HG03139 (cell line): ENCODE results near the gene ARFGAP3.

ENCODE experiments used
- ATAC-seq: cut with Tn5 transposase; IDR thresholded peaks from one replicate; pipeline ENCODE4 v1.9.1; 2021; ENCODE audit not compliant: unreplicated experiment

Gene ARFGAP3

DNA sequence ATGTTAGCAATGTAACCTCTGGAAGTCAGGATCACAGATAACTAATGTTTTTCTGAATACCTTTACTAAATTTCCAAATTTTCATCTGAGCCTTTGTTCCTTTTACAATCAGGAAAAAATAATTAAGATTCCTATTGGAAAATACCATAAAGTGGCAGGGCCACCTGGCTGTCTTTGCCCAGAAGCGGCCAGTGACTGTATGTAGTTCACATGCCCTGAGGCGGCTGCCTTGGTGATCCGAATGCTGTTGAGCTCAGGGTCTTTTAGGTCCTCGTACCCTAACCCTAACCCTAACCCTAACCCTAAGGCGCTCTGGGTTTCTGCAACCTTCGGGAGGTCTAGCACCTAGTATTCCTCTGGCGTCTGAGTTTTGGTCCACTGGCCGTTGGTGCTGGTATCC is 8.5 kb upstream of the ARFGAP3 start:
- ATAC-seq = no peak

DNA sequence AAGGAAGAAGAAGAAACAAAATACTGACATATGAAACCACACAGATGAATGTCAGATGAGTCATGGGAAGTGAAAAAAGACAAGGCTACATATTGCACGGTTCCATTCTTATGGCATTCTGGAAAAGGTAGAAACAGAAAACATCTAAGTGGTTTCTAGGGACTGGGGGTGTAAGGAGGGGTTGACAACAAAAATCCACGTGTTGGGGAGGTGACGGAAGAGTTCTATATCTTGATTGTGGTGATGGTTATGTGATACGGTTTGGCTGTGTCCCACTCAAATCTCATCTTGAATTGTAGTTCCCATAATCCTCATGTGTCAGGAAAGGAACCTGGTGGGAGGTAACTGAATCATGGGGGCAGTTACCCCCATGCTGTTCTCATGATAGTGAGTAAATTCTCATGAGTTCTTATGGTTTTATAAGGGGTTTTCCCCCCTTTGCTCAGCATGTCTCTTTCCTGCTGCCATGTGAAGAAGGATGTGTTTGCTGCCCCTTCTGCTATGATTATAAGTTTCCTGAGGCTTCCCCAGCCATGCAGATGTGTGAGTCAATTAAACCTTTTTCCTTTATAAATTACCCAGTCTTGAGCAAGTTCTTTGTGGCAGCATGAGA is 6.4 kb upstream of the ARFGAP3 start:
- ATAC-seq = no peak

DNA sequence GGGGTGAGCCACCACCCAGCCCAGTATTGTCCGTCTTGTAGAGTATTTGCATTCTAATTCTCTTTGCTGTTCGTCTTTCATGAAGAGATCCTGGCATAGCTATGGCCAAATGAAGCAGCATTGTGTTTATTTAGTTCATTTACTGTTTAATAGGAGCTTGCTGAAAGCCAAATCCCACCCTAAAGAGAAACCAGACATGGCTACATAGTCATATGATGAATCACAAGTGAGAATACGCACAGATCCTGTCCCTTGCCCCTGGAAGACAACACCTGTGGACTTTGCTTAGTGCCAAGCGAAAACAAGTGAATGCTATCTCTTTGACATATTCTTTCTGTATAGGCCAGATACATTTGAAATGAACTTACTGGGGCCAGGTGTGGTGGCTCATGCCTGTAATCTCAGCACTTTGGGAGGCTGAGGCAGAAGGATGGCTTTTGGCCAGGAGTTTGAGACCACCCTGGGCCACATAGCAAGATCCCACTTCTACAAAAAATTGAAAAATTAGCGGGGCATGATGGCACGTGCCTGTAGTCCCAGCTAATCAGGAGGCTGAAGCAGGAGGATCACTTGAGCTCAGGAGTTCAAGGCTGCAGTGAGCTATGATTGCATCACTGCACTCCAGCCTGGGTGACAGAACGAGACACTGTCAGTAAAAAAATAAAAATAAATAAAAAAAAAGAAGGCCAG is 5.1 kb upstream of the ARFGAP3 start:
- ATAC-seq = no peak

DNA sequence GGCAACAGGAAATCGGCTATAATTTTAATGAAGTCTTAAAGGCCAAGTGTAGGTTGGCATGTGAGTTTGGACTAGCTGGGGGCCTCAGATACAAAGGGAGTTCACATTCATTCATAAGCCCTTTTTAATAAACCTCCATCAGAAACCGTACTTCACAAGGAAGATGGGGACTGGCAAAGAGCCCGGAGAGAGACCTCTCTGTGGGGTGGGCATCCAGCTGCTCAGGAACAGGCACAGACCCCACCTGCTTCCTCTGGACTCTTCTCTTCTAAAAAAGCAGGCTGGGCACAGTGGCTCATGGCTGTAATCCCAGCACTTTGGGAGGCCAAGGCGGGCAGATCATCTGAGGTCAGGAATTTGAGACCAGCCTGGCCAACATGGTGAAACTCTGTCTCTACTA is 3.9 kb upstream of the ARFGAP3 start:
- ATAC-seq = no peak

DNA sequence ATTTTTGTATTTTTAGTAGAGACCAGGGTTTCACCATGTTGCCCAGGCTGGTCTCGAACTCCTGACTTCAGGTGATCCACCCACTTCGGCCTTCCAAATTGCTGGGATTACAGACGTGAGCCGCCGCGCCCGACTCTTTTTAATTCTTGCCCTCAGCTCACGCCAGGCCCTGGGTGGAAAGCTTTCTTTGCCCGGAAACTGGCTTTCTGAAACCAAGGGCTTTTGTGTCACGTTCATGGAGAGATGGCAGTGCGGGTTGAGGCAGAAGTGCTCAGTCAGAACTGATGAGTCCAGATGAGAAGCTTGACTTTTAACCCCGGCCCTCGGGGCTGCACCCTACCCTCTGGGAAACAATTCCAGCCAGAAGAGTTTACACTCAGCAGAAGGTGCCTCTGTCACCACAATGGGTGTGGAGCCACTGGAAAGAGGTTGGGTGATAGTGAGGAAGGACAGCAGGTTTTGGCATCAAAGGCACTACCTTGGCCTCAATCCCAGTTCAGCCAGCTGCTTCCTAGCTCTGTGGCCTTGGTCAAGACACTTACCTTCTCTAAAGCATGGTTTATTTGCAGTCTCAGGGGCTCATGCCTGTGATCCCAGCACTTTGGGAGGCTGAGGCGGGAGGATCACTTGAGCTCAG is 890 bp upstream of the ARFGAP3 start:
- no peak for ATAC-seq

DNA sequence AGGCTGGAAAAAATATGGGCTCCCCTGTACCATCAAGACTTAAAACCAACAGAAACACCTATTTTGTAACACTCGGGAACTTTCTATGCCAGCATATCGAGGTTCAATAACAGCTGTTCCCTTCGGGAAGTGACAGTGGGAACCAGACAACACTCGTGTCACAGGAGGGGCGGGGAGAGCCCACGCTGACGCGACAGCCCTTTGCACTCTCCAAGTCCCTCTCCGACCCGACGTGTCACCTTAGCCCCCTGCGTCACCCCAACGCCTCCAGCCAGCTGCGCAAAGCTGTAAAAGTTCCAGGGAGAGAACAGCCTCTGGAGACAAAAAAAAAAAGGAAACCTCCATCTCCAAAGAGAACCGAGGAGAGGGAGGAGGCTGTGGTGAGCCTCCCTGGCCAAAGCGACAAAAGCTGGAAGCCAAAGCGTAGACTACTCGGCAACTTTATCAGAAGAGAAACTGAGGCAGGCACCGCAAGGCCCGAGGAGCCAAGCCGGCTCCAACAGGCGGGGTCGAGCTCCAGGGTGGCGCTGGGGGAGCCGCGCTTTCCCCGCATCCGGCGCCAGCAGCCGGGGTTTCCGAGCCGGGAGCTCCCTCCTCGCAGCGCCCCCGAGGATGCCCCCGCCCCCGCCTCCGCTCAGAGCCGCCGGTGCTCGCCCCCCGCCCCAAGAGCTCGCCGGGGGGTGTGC is 751 bp downstream of the ARFGAP3 start:
- ATAC-seq = peak; percentile 26

DNA sequence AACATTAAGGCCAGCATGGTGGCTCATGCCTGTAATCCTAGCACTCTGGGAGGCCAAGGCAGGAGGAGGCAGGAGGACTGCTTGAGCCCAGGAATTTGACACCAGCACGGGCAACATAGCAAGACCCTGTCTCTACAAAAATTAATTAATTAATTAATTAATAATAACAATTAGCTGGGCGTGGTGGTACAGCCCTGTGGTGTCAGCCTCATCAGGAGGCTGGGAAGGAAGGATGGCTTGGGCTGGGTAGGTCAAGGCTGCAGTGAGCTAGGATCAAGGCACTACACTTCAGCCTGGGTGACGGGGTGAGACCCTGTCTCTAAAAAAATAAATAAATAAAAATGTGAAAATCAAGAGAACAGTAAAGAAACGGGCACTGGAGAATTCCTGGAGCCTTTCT is 1.4 kb downstream of the ARFGAP3 start:
- ATAC-seq = no peak

DNA sequence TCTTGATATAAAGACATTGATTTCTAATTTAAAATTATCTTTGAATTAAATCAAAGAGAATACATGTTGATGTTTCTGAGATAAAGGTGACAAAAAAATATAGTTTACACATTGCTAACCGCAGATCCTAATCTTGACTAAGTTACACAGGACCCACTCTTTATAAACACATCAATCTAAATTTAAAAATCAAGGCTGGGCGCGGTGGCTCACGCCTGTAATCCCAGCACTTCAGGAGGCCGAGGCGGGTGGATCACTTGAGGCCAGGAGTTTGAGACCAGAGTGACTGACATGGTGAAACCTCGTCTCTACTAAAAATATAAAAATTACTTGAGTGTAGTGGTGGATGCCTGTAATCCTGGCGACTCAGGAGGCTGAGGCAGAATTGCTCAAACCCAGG is 1.9 kb downstream of the ARFGAP3 start:
- no peak for ATAC-seq

DNA sequence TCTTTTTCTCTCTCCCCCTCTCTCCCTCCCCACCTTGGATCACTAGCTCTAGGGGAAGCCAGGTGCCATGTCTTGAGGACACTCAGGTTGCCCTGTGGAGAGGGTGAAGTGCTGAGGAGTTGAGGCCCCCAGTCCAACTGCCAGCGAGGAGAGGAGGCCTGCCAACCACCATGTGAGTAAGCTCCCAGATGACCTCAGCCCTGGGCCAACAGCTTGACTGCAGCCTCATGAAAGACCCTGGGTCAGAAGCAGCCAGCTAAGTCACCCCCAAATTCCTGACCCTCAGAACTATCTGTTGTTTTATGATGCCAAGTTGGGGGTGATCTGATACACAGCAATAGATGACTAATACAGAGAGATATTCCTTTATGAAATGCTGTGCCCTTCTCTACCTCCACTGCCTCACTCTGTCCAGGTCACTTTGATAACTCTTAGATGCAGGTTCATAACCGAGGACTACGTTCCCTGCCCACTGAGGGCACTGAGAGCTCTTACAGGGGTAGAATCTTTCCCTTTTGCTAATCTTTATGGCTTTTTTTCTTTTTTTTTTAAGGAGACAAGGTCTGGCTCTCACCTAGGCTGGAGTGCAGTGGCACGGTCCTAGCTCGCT is 8.0 kb downstream of the ARFGAP3 start:
- no peak for ATAC-seq

DNA sequence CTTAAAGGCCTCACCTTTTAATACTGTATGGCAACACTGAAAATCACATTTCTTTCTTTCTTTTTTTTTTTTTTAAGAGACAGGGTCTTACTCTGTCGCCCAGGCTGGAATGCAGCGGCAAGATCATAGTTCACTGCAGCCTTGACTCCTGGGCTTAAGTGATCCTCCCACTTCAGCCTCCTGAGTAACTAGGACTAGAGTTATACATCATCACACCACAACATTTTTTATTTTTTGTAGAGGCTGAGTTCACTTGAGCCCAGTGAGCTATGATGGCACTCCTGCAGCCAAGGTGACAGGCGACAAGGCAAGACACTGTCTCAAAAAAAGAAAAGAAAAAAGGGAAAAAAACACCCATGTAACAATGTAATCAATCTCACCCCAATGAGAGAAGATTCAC is 10.0 kb downstream of the ARFGAP3 start:
- no peak for ATAC-seq

DNA sequence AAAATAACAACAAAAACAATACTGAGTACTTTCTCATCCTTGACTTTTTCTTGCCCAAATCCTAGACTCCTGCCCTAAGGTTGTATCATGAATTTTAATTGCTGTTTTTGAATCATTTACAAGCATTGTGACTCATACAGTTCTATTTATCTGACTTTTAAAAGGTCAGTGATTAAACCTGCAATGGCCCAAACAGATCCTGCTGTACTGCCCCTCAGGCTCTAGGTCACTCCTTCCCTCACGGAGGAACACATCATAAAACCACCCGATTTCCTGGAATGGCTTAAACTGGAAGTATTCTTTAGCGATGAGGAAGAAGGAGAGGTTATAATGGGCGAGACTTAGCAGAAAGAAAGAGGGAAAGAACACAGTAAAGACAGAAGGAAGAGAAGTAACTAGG is 12.3 kb downstream of the ARFGAP3 start:
- ATAC-seq = no peak

DNA sequence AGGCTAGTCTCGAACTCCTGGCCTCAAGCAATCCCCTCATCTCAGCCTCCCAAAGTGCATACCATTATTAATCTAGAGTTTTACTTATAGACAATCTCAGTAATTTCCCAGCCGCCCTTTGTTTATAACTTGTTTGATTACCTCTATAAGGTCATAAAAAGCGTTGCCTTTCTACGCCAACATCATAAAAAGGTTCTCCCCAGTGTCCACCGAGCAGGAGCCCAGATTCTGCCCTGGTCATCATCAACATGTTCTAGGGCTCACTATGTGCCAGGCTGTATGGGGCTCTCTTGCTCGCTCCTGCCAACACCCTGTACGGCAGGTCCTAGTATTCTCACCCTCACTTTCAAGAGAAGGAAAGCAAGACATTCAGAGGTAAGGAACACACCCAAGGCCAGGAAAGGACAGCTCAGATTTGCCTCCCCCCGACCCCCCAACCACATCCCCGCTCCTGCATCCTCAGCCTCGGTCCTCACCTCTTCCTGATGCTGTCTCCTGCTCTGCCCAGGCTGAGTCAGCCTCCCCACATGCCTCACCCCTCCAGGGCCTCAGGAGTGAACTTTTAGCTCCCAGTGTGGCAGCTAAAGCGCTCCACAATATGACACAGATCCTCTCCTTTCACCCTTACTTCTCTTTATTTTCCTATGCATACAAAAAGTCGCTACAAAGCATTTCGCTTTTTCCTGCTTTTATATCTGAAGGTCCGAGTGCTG is 14.3 kb downstream of the ARFGAP3 start:
- ATAC-seq = no peak

DNA sequence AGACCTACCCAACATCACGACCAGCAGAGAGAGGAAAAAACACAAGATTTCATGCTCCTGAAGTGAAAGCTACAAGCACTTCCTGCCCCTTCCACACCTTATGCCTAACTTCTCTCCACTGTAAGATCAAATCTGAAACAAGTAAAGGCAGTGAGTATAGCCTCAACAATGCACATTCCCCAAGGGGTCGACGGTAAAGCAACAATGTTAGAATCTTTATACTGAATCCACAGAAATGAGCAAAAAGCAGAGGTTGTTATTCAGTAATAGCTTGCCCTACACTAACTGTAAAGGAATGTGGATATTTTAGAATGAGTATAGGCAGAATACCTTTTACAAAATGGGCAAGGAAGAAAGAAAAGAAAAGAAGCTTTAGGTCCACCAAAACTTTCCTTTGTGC is 15.6 kb downstream of the ARFGAP3 start:
- ATAC-seq = no peak

DNA sequence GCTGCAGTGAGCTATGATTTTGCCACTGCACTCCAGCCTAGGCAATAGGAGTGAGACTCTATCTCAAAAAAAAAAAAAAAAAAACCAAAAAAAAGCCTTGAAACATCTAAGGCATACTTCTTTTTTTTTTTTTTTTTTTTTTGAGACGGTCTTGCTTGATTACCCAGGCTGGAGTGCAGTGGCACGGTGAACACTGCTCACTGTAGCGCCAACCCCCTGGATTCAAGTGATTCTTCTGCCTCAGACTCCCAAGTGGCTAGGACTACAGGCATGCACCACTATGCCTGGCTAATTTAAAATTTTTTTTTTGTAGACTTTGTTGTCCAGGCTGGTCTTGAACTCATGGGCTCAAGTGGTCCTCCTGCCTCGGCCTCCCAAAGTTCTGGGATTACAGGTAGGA is 19.5 kb downstream of the ARFGAP3 start:
- ATAC-seq = no peak

DNA sequence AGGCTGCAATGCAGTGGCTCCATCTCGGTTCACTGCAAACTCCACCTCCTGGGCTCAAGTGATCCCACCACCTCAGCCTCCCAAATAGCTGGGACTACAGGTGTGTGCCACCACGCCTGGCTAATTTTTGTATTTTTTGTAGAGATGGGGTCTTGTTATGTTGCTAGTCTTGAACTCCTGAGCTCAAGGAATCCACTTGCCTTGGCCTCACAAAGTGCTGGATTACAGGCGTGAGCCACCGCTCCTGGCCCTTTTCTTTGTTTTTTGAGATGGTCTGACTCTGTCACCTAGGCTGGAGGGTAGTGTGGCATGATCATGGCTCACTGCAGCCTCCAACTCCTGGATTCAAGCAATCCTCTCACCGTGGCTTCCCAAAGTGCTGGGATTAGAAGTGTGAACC is 21.0 kb downstream of the ARFGAP3 start:
- no peak for ATAC-seq

DNA sequence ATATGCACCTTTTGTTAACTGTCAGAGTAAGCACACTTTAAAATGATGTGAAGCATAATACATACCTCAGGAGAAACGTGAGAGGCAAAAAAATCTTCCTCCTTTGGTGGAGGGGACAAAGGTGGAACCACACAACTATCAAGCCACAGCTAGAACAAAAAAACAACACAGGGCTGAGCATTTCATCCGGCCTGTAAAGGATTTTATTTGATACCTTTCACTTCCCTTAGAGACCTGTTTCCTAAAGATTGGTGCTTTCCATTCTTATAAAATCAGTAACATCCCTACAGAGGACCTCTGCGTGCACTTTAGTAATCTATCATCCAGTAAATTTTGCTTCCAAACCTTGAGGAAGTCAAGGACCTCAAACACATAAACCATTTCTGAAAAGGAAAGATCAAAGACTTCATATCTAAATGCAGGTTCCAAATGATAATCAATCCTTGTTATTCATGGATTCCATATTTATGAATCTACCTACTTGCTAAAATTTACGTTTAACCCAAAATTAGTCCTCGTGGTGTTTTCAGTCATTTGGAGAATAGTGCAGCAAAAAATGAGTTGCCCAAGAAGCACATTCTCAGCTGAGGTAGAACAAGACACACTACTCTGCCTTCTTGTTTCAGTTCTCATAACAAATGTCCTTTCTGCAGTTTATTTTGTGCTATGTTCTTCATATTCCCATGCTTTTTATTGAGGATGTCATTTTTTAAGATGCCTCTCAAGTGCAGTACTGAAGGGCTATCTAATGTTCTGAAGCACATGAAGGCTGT is 22.7 kb downstream of the ARFGAP3 start:
- no peak for ATAC-seq

DNA sequence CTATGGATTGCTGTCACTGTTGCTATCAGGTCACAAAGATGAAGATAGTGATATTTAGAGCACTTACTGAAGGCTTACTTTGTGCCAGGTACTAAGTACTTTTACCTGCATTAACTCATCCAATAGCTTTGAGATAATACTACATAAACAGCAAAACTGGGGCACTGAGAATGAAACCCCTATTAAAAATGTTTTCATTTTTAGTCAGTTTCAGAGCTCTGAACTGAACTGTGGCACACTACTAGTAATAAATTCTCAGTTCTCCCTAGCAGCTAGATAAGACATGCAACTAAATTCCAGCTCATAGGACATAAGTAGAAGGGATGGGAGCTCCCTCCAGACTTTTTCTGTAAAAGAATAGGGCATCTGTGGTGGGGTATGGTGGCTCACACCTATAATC is 24.0 kb downstream of the ARFGAP3 start:
- ATAC-seq = no peak

DNA sequence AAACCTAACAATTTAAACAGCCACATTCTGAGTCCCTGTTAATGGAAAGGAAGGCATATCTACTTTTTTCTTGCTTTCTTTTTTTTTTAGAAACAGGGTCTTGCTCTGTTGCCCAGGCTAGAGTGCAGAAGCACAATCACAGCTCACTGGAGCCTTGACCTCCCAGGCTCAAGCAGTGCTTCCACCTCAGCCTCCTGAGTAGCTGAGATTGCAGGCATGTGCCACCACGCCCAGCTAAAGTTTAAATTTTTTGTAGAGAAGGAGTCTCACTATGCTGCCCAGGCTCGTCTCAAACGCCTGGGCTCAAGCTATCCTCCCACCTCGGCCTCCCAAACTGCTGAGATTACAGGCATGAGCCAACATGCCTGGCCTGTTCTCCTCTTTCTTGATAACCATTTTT is 25.4 kb downstream of the ARFGAP3 start:
- no peak for ATAC-seq

DNA sequence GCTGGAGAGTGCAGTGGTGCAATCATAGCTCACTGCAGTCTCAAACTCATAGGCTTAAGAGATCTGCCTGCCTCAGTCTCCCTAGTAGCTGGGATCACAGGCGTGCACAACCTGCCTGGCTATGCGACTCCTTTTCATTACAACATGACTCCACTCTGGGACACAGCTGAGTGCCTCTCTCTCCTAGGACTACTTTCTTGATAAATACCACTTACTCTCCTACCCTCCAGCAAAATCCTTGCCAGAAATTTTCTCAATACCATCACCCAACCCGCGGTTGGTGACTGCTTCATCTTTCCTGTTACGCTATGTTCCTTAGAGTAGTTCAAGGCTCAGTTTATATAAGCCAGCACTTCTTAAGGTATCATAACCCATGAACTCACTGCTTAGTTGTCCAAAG is 26.9 kb downstream of the ARFGAP3 start:
- ATAC-seq = no peak

DNA sequence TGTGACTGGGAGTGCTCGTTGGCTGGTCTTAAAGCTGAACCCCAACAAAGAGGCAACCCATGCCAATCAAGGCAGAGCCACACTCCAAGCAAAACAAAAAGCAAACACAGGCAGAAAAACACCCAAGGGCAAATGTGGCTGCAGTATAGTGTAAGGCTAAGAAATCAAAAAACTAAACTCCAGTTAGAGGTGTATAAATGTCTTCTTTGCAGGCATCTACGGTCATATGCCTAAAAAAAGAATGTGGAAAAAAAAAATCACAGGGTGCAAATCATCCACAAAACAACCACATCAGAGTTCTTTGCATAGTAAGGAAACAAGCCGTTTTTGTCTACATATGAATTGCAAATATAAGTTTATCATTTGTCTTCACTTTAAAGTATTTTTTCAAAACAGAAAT is 27.8 kb downstream of the ARFGAP3 start:
- ATAC-seq = no peak
